ENCODE measurements around the gene MRTFA. TPM values are rescaled to one million over a fixed set of nuclear protein-coding genes. Genes with fewer than 3 reads are reported as not detected.

The MRTFA gene
- polyA plus RNA-seq, 4 donors: 11.9 to 20.0 (median 14.1) TPM

DNA sequence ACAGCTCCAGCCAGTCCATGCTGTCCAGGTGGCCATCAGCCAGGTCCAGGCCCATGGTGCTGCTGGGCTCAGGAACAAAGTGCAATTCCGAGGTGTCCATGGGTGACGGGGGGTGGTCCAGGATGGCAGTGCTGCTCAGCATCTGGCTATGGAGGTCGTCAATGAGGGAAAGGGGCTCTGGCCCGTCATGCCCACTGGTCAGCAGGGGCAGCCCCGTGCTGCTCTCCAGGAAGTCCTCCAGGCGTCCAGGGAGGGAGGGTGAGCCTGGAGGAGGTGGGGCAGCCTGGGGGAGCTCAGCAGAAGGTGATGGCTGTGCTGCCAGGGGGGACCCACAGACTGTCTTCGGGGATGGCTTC, 225.0 kb downstream of the MRTFA start:
- Histone ChIP-seq H3K4me3 (ENCODE audit: low read depth in 1 of 3, low read length in 3 of 3) (no peak overlapping the region), H3K9me3 (ENCODE audit: control insufficient read depth in 2 of 2, insufficient read depth in 1 of 2, low read depth in 1 of 2, low read length in 1 of 2) (no peaks in the 10 kb centered on the region), H3K4me1 (ENCODE audit: control insufficient read depth in 3 of 3, insufficient read depth in 2 of 3, low read depth in 1 of 3, low read length in 2 of 3) (no peaks in the 10 kb centered on the region), H3K27ac (ENCODE audit: low read depth in 1 of 3, low read length in 2 of 3) (no peak overlapping the region), H3K36me3 (ENCODE audit: control insufficient read depth in 3 of 3, insufficient read depth in 2 of 3, low read depth in 1 of 3, low read length in 3 of 3) (peaks cover 6 to 79% (median 33%) of the 10 kb centered on the region in 3 donors), H3K27me3 (ENCODE audit: control insufficient read depth in 3 of 3, insufficient read depth in 3 of 3, low read length in 3 of 3) (no peaks in the 10 kb centered on the region)
- DNase-seq (no peak), FAIRE-seq (no peak)
- 84 to 90% (median 85%) methylated on average over 7 of the region's 7 CpGs for WGBS, 3 donors

DNA sequence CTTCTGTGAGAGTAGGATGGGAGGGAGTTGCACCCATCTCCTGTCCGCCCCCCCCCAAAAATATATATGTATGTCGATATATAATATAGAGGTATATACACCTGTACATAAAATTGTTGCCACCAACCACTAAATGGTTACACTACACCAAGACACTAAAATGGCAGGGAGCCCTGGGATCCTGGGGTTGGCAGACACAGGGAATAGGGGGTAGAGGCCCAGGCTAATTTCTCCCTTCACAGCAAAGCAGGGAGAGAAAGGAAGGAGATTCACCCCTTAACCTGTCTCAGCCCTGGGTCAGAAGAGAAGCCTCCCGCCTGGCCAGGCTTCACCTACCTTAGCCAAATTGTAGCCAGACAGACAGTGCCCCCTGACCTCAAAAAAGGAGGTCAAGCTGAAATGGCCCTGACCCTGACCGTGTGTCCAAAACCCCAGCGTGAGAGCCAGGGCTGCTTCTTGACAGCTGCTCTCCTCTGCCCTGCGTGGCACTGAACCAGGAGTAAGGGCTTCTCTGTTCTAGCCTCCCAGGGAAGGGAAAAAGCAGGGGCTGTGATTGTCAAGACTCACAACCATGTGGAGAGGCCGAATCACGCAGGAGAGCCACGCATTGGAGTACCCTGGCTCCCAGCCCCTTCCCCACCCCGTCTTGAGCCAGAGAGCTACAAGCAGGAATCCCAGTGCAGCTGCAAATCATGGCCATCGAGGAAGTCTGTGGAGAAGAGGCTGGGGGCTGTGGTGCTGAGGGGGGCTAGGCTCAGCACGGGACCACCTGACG, 225.6 kb downstream of the MRTFA start:
- Histone ChIP-seq H3K4me3 (ENCODE audit: low read depth in 1 of 3, low read length in 3 of 3) (no peak overlapping the region), H3K36me3 (ENCODE audit: control insufficient read depth in 3 of 3, insufficient read depth in 2 of 3, low read depth in 1 of 3, low read length in 3 of 3) (peaks cover 9 to 79% (median 36%) of the 10 kb centered on the region in 3 donors), H3K9me3 (ENCODE audit: control insufficient read depth in 2 of 2, insufficient read depth in 1 of 2, low read depth in 1 of 2, low read length in 1 of 2) (no peaks in the 10 kb centered on the region), H3K4me1 (ENCODE audit: control insufficient read depth in 3 of 3, insufficient read depth in 2 of 3, low read depth in 1 of 3, low read length in 2 of 3) (no peaks in the 10 kb centered on the region), H3K27me3 (ENCODE audit: control insufficient read depth in 3 of 3, insufficient read depth in 3 of 3, low read length in 3 of 3) (no peaks in the 10 kb centered on the region), H3K27ac (ENCODE audit: low read depth in 1 of 3, low read length in 2 of 3) (no peak overlapping the region)
- FAIRE-seq (no peak), DNase-seq (no peak)
- WGBS, 3 donors: 91 to 93% (median 93%) methylated on average over 13 of the region's 13 CpGs

DNA sequence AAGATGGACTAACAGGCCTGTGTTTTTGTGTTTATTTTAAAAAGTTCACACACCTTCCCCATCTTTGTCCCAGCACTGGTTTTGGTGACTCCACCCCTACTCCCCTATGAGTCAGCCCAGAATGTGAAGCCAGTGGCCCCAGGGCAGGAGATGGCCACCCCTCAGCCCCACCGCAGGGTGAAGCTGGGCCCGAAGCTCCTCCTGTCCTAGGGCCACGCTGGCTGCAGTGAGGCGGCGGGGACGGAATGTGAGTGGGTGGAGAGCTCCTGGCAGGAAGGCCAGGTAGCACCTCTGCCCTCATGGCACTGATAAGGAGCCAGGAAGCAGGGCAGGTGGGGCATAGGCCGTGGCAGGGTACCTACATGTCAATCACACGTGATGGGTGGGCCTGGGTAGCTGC, 226.2 kb downstream of the MRTFA start:
- Histone ChIP-seq H3K4me3 (ENCODE audit: low read depth in 1 of 3, low read length in 3 of 3) (no peak overlapping the region), H3K4me1 (ENCODE audit: control insufficient read depth in 3 of 3, insufficient read depth in 2 of 3, low read depth in 1 of 3, low read length in 2 of 3) (no peaks in the 10 kb centered on the region), H3K27ac (ENCODE audit: low read depth in 1 of 3, low read length in 2 of 3) (no peak overlapping the region), H3K9me3 (ENCODE audit: control insufficient read depth in 2 of 2, insufficient read depth in 1 of 2, low read depth in 1 of 2, low read length in 1 of 2) (no peaks in the 10 kb centered on the region), H3K36me3 (ENCODE audit: control insufficient read depth in 3 of 3, insufficient read depth in 2 of 3, low read depth in 1 of 3, low read length in 3 of 3) (peaks cover 13 to 79% (median 39%) of the 10 kb centered on the region in 3 donors), H3K27me3 (ENCODE audit: control insufficient read depth in 3 of 3, insufficient read depth in 3 of 3, low read length in 3 of 3) (no peaks in the 10 kb centered on the region)
- WGBS, 3 donors: 52 to 82% (median 71%) methylated on average over 8 of the region's 8 CpGs
- DNase-seq (no peak), FAIRE-seq (no peak)

DNA sequence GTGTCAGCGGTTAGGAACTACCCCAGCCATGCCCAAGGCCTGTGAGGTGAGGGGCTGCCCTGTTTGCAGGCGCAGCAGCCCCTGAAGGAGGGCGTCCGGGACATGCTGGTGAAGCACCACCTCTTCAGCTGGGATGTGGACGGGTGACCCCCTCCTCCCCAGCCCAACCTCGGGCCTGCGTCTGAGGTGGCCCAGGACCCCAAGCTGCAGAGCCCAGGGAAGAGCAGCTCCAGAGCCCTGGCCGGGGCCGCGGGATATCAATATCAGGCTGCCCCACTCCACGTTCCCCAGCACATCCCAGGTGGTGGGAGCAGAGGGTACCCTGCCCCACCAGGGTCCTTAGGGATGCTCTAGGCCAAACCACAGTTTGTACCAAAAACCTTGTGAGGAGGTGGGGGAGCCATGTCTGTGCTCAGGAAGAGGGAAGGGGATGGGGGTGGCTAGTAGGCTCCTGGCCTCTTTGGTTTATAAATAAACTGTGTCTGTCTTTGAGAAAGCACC, 226.9 kb downstream of the MRTFA start:
- Histone ChIP-seq H3K9me3 (ENCODE audit: control insufficient read depth in 2 of 2, insufficient read depth in 1 of 2, low read depth in 1 of 2, low read length in 1 of 2) (no peaks in the 10 kb centered on the region), H3K4me3 (ENCODE audit: low read depth in 1 of 3, low read length in 3 of 3) (no peak overlapping the region), H3K27ac (ENCODE audit: low read depth in 1 of 3, low read length in 2 of 3) (no peak overlapping the region), H3K36me3 (ENCODE audit: control insufficient read depth in 3 of 3, insufficient read depth in 2 of 3, low read depth in 1 of 3, low read length in 3 of 3) (peaks cover 13 to 79% (median 44%) of the 10 kb centered on the region in 3 donors), H3K4me1 (ENCODE audit: control insufficient read depth in 3 of 3, insufficient read depth in 2 of 3, low read depth in 1 of 3, low read length in 2 of 3) (no peaks in the 10 kb centered on the region), H3K27me3 (ENCODE audit: control insufficient read depth in 3 of 3, insufficient read depth in 3 of 3, low read length in 3 of 3) (no peaks in the 10 kb centered on the region)
- FAIRE-seq (no peak), DNase-seq (no peak)
- 91 to 94% (median 94%) methylated on average over 11 of the region's 11 CpGs for WGBS, 3 donors

DNA sequence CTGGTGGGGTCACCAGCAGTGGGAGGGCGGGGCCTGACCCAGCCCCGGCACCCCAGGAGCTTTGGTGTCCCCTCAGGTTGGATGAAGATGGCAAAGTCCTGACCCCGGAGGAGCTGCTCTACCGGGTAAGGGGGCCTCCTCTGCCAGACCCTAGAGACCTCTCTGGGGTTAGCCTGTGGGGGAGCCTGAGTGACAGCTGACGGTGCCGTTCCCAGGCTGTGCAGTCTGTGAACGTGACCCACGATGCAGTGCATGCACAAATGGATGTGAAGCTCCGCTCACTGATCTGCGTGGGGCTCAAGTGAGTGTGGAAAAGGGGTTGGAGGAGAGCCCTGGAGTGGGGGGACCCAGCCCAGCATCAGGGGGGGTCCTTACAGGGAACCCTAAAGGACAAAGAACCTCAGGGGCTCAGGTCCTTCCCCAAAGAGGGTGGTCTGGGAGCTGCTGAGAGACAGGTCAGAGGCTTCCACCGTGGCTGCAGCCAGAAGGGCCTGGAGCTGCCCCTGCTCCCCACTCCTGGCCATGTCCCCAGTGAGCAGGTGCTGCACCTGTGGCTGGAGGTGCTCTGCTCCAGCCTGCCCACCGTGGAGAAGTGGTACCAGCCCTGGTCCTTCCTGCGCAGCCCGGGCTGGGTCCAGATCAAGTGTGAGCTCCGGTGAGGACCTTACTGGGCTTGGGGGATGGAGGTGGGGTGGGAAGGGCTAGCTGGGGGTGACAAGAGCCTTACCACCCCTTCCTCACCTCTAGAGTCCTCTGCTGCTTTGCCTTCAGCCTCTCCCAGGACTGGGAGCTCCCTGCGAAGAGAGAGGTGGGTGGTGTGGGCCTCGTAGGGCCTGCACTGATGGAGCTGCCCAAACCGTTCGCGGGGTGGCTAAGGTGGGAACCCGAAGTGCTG, 227.6 kb downstream of the MRTFA start:
- Histone ChIP-seq H3K4me3 (ENCODE audit: low read depth in 1 of 3, low read length in 3 of 3) (no peak overlapping the region), H3K27me3 (ENCODE audit: control insufficient read depth in 3 of 3, insufficient read depth in 3 of 3, low read length in 3 of 3) (no peaks in the 10 kb centered on the region), H3K36me3 (ENCODE audit: control insufficient read depth in 3 of 3, insufficient read depth in 2 of 3, low read depth in 1 of 3, low read length in 3 of 3) (peaks cover 16 to 84% (median 46%) of the 10 kb centered on the region in 3 donors), H3K27ac (ENCODE audit: low read depth in 1 of 3, low read length in 2 of 3) (no peak overlapping the region), H3K9me3 (ENCODE audit: control insufficient read depth in 2 of 2, insufficient read depth in 1 of 2, low read depth in 1 of 2, low read length in 1 of 2) (no peaks in the 10 kb centered on the region), H3K4me1 (ENCODE audit: control insufficient read depth in 3 of 3, insufficient read depth in 2 of 3, low read depth in 1 of 3, low read length in 2 of 3) (no peaks in the 10 kb centered on the region)
- DNase-seq: no peak
- no peak for FAIRE-seq
- WGBS, 3 donors: 87 to 89% (median 89%) methylated on average over 21 of the region's 21 CpGs

DNA sequence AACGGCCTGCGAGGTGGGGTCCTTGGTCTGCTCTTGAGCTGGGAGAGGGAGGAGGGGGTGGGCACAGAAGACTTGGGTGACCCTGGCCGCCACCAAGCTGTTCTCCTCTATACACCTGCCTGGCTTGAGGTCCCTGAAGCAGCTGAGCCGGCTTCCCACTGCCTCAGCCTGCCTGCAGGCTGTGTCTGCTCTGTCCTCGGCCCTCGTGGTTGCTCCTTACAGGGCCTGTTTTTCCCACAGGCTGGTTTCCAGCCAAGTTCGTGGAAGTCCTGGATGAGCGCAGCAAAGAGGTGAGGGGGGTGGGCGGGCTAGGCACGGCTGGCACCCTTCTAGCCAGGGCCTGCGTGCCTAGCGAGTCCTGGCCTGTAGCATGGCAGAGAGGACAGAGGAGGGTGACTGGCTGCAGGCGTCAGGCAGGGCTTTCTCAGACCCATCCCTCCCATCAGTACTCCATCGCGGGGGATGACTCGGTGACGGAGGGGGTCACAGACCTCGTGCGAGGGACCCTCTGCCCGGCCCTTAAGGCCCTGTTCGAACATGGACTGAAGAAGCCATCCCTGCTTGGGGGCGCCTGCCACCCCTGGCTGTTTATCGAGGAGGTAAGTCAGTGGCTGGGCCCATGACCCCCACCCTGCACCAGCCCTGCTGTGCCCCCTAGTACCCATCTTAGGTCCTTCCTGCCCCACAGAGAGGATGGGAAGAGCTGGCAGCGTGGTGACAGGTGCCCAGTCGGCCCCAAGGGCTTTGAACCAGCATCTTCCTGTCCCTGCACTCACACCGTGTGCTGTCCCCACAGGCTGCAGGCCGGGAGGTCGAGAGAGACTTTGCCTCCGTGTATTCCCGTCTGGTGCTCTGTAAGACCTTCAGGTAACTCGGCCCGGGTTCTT, 228.4 kb downstream of the MRTFA start:
- 89 to 92% (median 92%) methylated on average over 32 of the region's 32 CpGs for WGBS, 3 donors
- Histone ChIP-seq H3K4me1 (ENCODE audit: control insufficient read depth in 3 of 3, insufficient read depth in 2 of 3, low read depth in 1 of 3, low read length in 2 of 3) (no peaks in the 10 kb centered on the region), H3K36me3 (ENCODE audit: control insufficient read depth in 3 of 3, insufficient read depth in 2 of 3, low read depth in 1 of 3, low read length in 3 of 3) (peaks cover 16 to 89% (median 46%) of the 10 kb centered on the region in 3 donors), H3K27ac (ENCODE audit: low read depth in 1 of 3, low read length in 2 of 3) (no peak overlapping the region), H3K27me3 (ENCODE audit: control insufficient read depth in 3 of 3, insufficient read depth in 3 of 3, low read length in 3 of 3) (no peaks in the 10 kb centered on the region), H3K4me3 (ENCODE audit: low read depth in 1 of 3, low read length in 3 of 3) (no peak overlapping the region), H3K9me3 (ENCODE audit: control insufficient read depth in 2 of 2, insufficient read depth in 1 of 2, low read depth in 1 of 2, low read length in 1 of 2) (no peaks in the 10 kb centered on the region)
- FAIRE-seq (no peak), DNase-seq (no peak)

DNA sequence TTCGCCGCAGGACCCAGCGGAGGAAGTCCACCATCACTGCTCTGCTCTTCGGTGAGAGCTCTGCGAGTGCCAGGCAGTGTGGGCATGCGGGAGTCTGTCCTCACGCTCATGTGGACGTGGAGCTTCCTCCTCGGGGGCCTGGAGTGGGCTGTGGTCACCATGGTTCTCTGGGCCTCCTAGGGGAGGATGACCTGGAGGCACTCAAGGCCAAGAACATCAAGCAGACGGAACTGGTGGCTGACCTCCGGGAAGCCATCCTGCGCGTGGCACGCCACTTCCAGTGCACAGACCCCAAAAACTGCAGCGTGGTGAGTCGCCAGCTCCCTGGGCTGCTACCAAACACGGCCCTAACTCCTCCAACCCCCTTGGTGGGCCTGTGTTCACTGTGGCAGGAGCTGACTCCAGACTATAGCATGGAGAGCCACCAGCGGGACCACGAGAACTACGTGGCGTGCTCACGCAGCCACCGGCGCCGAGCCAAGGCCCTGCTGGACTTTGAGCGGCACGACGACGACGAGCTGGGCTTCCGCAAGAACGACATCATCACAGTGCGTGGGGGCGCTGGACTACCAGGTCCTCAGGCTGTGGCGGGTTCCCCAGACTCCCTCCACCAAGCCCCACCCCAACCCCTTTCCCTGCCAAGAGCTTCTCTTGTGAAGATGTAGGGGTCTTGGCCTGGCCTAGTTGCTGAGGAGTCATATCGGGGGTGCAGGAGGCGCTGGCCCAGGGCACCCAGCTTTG, 229.3 kb downstream of the MRTFA start:
- WGBS, 3 donors: 92 to 95% (median 95%) methylated on average over 37 of the region's 37 CpGs
- H3K36me3 ChIP-seq (ENCODE audit: control insufficient read depth in 3 of 3, insufficient read depth in 2 of 3, low read depth in 1 of 3, low read length in 3 of 3): peaks cover 16 to 94% (median 46%) of the 10 kb centered on the region in 3 donors
- H3K27me3 ChIP-seq (ENCODE audit: control insufficient read depth in 3 of 3, insufficient read depth in 3 of 3, low read length in 3 of 3): no peaks in the 10 kb centered on the region
- no peaks in the 10 kb centered on the region for H3K9me3 ChIP-seq (ENCODE audit: control insufficient read depth in 2 of 2, insufficient read depth in 1 of 2, low read depth in 1 of 2, low read length in 1 of 2)
- no peak overlapping the region for H3K4me3 ChIP-seq (ENCODE audit: low read depth in 1 of 3, low read length in 3 of 3)
- no peaks in the 10 kb centered on the region for H3K4me1 ChIP-seq (ENCODE audit: control insufficient read depth in 3 of 3, insufficient read depth in 2 of 3, low read depth in 1 of 3, low read length in 2 of 3)
- FAIRE-seq (no peak), DNase-seq (no peak)
- H3K27ac ChIP-seq (ENCODE audit: low read depth in 1 of 3, low read length in 2 of 3): no peak overlapping the region

All from small intestine (tissue), 7 donors.